Transverse colon (tissue), 4 donors: ENCODE results near the gene CRLF1.

ENCODE experiments used
- EP300 ChIP-seq: sonication (generic); formaldehyde crosslinking; IDR thresholded peaks from one replicate; pipeline ENCODE4 v1.6.1; 2017; ENCODE audit warnings: antibody characterized with exemption, low read depth
- POLR2A ChIP-seq: fragments of 450-650 bp; IDR thresholded peaks from one replicate; pipeline ENCODE4 v1.6.1; 2016; ENCODE audit warnings: antibody characterized with exemption, mild to moderate bottlenecking, moderate library complexity
- POLR2AphosphoS5 ChIP-seq, 3 donors: sonication (generic); formaldehyde crosslinking; IDR thresholded peaks; one replicate each; pipeline ENCODE4 v1.6.1; 2016; ENCODE audit warnings: antibody characterized with exemption in 3 of 3
- TF ChIP-seq, protein P1 (sequence below), 5 experiments: fragments of 200-600 bp in 3 of 5; fragments of 450-650 bp in 2 of 5; sonication (generic) in 3 of 5; IDR thresholded peaks; 1 replicate in 2 of 5; 2 replicates in 3 of 5; pipeline ENCODE4 v1.5.1; 2016 to 2017; ENCODE audit warnings: antibody characterized with exemption in 5 of 5, inconsistent platforms in 3 of 5, mild to moderate bottlenecking in 2 of 5, moderate library complexity in 1 of 5

GRCh38 chr19:18604820-18605159 is 1.8 kb downstream of the CRLF1 start:
- no peak for TF ChIP-seq POLR2A
- TF ChIP-seq, protein P1, sequence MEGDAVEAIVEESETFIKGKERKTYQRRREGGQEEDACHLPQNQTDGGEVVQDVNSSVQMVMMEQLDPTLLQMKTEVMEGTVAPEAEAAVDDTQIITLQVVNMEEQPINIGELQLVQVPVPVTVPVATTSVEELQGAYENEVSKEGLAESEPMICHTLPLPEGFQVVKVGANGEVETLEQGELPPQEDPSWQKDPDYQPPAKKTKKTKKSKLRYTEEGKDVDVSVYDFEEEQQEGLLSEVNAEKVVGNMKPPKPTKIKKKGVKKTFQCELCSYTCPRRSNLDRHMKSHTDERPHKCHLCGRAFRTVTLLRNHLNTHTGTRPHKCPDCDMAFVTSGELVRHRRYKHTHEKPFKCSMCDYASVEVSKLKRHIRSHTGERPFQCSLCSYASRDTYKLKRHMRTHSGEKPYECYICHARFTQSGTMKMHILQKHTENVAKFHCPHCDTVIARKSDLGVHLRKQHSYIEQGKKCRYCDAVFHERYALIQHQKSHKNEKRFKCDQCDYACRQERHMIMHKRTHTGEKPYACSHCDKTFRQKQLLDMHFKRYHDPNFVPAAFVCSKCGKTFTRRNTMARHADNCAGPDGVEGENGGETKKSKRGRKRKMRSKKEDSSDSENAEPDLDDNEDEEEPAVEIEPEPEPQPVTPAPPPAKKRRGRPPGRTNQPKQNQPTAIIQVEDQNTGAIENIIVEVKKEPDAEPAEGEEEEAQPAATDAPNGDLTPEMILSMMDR (IDR thresholded peaks at IDR 0.05), result no peak
- TF ChIP-seq POLR2AphosphoS5 (IDR thresholded peaks at IDR 0.05), result no peak
- TF ChIP-seq EP300, result no peak
